ENCODE measurements around the gene ZNF423. TPM values are rescaled to one million over a fixed set of nuclear protein-coding genes. Genes with fewer than 3 reads are reported as not detected.
A peak's percentile ranks its signal among the peaks of the same experiment; 100 is the strongest.

ZNF423 gene
- 16.7 TPM for total RNA-seq

DNA sequence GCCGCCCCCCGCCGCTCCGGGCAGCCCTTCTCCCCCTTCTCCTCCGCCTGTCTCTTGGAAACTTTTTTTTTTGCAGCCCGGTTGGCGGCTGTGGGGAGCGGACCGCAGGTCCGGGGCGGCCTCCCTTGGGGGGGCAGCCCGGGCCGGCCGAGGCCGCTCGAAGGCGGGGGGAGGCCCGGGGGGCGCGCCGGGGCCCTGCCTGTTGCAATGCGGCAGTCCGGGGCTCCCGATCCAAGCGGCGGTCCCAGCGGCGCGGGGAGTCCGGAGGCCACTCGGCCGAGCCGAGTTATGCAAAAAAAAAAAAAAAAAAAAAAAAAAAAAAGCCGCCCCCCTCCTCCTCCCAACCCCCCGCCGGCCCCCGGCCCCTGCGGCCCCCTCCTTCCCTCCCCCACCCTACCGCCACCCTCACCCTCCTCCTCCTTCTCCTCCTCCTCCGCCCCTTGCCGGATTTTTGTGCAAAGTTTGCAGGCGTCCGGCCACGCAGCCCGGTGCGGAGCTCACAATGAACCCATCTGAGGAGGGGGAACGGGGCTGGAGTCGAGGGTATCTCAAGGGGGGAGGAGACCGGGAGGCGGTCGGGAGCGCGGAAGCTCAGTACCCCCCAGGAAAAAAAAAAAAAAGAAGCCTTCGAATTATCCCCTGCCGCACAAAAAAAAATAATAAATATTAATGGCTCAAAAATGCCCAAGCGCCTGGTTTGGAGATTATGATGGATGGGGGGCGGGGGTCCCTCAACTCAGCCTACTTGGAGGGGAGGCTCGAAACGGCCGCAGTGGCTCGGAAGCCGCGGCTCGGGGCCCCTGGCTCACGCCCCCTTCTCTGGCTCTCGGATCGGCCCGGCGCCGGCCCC, at the start of gene ZNF423:
Gene ZNF423 (minus strand): TSS at position 291 of the 850 bp plus-strand sequence. CDS start 338 bp downstream, outside the sequence.
- H3K9me3 ChIP-seq (ENCODE audit: control insufficient read depth in 3 of 3, low read length in 3 of 3), result no peaks in the 10 kb centered on the region
- peak within 1 kb of the TSS; percentile 87 for H3K27ac ChIP-seq (ENCODE audit: low read depth, low read length)
- peaks cover 32 to 38% (median 35%) of the 10 kb centered on the region in 3 donors for H3K4me1 ChIP-seq (ENCODE audit: control insufficient read depth in 3 of 3, insufficient read depth in 3 of 3, low read length in 3 of 3)
- H3K27me3 ChIP-seq (ENCODE audit: control insufficient read depth in 3 of 3, insufficient read depth in 3 of 3, low read length in 3 of 3), result no peaks in the 10 kb centered on the region
- no peaks in the 10 kb centered on the region for H3K36me3 ChIP-seq (ENCODE audit: control insufficient read depth in 3 of 3, insufficient read depth in 3 of 3, low read length in 3 of 3)
- peak within 1 kb of the TSS; percentile 33 to 86 (median 65) for H3K9ac ChIP-seq (ENCODE audit: low read depth in 1 of 3, low read length in 3 of 3)
- peak within 1 kb of the TSS; percentile 67 to 81 (median 70) for H3K4me3 ChIP-seq (ENCODE audit: low read length in 3 of 3)

DNA sequence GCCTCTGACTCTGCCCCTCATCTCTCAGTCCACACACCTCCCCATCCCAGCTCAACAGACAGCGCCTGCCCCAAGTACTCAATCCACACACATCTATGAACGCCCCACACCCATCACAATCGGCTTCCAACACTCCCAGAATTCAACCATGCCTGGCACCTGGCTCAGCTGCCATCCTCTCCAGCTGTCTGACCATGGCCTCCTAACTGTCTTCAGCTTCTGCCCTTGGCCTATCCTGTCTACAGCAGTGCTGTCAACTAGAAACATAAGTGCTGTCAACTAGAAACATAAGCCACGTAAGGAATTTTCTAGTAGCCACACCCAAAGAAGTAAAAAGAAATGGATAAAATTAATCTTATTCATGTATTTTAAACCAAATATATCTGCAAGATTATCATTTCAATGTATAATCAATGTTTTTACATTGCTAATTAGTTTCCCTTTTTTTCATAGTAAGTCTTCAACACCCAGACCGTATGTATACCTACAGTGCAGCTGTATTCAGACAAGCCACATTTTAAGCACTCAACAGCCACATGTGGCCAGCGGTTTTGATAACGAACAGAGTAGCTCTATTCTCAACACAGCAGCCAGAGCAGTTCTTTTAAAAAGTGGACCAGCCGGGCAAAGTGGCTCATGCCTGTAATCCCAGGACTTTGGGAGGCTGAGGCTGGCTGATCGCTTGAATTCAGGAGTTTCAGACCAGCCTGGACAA, 48.6 kb upstream of the ZNF423 start:
- H3K4me3 ChIP-seq (ENCODE audit: low read length in 3 of 3), result no peak overlapping the region

DNA sequence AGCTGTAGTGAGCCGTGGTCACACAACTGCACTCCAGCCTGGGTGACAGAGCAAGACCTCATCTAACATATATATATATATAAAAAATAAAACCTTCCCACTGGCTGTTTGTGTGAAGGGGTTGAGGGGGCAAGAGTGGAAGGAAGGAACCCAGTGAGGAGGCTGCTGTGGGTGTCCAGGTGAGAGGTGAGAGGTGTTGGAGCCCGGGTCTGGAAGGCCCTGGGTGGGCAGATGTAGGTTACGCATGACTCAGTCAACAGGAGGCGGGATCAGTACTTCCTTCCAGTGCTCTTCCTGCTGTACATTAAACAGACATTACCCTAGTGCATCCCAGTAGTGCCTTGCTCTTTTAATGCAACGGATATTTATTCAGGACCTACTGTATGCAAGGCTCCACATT, 47.0 kb upstream of the ZNF423 start:
- H3K36me3 ChIP-seq (ENCODE audit: control insufficient read depth in 3 of 3, insufficient read depth in 3 of 3, low read length in 3 of 3), result no peaks in the 10 kb centered on the region
- H3K9ac ChIP-seq (ENCODE audit: low read depth in 1 of 3, low read length in 3 of 3), result no peak overlapping the region
- no peak overlapping the region for H3K27ac ChIP-seq (ENCODE audit: low read depth, low read length)
- H3K4me3 ChIP-seq (ENCODE audit: low read length in 3 of 3), result no peak overlapping the region
- H3K4me1 ChIP-seq (ENCODE audit: control insufficient read depth in 3 of 3, insufficient read depth in 3 of 3, low read length in 3 of 3), result no peaks in the 10 kb centered on the region
- peaks cover 0 to 1% (median 0%) of the 10 kb centered on the region in 3 donors for H3K27me3 ChIP-seq (ENCODE audit: control insufficient read depth in 3 of 3, insufficient read depth in 3 of 3, low read length in 3 of 3)
- no peaks in the 10 kb centered on the region for H3K9me3 ChIP-seq (ENCODE audit: control insufficient read depth in 3 of 3, low read length in 3 of 3)

More for the DNA sequence above, 48.6 kb upstream of the ZNF423 start:
- Histone ChIP-seq H3K4me1 (ENCODE audit: control insufficient read depth in 3 of 3, insufficient read depth in 3 of 3, low read length in 3 of 3) (no peaks in the 10 kb centered on the region), H3K9me3 (ENCODE audit: control insufficient read depth in 3 of 3, low read length in 3 of 3) (no peaks in the 10 kb centered on the region), H3K9ac (ENCODE audit: low read depth in 1 of 3, low read length in 3 of 3) (no peak overlapping the region), H3K36me3 (ENCODE audit: control insufficient read depth in 3 of 3, insufficient read depth in 3 of 3, low read length in 3 of 3) (no peaks in the 10 kb centered on the region), H3K27ac (ENCODE audit: low read depth, low read length) (no peak overlapping the region), H3K27me3 (ENCODE audit: control insufficient read depth in 3 of 3, insufficient read depth in 3 of 3, low read length in 3 of 3) (peaks cover 0 to 2% (median 0%) of the 10 kb centered on the region in 3 donors)

DNA sequence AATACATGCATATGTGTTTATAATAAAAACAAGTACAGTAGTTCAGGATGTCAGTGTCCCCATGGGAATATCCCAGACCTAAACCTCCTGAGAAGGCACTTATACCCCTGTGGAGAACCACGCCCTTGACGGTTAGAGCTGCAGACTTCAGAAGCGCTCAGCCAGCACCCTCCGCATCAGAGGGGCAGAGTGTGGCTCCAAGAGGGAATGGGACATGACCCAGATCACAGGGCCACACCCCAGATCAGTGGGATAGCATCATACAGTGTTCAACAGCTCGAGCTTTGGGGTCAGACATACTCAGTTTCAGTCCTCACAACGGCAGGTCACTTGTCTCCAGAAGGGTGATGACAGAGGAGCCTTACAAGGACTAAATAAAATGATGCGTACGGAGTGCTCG, 45.8 kb upstream of the ZNF423 start:
- Histone ChIP-seq H3K27ac (ENCODE audit: low read depth, low read length) (no peak overlapping the region), H3K9me3 (ENCODE audit: control insufficient read depth in 3 of 3, low read length in 3 of 3) (no peaks in the 10 kb centered on the region)

DNA sequence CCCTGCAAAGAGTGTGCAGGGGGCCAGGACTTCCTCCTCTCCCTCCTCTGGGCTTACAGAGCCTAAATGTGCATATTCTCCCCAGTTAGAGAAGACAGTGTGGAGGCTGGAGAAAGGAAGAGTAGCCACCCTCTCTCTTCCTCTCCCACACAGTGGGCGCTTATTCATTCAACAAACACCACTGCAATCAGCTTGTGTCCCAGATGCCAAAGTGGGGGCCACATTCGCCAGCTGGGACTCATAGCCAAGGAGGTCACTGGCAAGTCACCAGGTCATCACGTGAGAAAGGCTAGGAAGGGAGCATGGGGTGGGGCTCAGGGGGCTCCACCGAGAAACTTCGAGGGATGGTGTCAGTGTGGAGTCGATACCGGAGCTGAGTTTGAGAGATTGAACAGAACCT, 45.0 kb upstream of the ZNF423 start:
- Histone ChIP-seq H3K36me3 (ENCODE audit: control insufficient read depth in 3 of 3, insufficient read depth in 3 of 3, low read length in 3 of 3) (no peaks in the 10 kb centered on the region), H3K27ac (ENCODE audit: low read depth, low read length) (no peak overlapping the region), H3K9ac (ENCODE audit: low read depth in 1 of 3, low read length in 3 of 3) (no peak overlapping the region), H3K4me1 (ENCODE audit: control insufficient read depth in 3 of 3, insufficient read depth in 3 of 3, low read length in 3 of 3) (no peaks in the 10 kb centered on the region), H3K27me3 (ENCODE audit: control insufficient read depth in 3 of 3, insufficient read depth in 3 of 3, low read length in 3 of 3) (peaks cover 0 to 6% (median 4%) of the 10 kb centered on the region in 3 donors), H3K9me3 (ENCODE audit: control insufficient read depth in 3 of 3, low read length in 3 of 3) (no peaks in the 10 kb centered on the region), H3K4me3 (ENCODE audit: low read length in 3 of 3) (no peak overlapping the region)

More for the DNA sequence above, 45.8 kb upstream of the ZNF423 start:
- Histone ChIP-seq H3K27me3 (ENCODE audit: control insufficient read depth in 3 of 3, insufficient read depth in 3 of 3, low read length in 3 of 3) (peaks cover 0 to 2% (median 0%) of the 10 kb centered on the region in 3 donors), H3K4me3 (ENCODE audit: low read length in 3 of 3) (no peak overlapping the region), H3K9ac (ENCODE audit: low read depth in 1 of 3, low read length in 3 of 3) (no peak overlapping the region), H3K4me1 (ENCODE audit: control insufficient read depth in 3 of 3, insufficient read depth in 3 of 3, low read length in 3 of 3) (no peaks in the 10 kb centered on the region), H3K36me3 (ENCODE audit: control insufficient read depth in 3 of 3, insufficient read depth in 3 of 3, low read length in 3 of 3) (no peaks in the 10 kb centered on the region)

DNA sequence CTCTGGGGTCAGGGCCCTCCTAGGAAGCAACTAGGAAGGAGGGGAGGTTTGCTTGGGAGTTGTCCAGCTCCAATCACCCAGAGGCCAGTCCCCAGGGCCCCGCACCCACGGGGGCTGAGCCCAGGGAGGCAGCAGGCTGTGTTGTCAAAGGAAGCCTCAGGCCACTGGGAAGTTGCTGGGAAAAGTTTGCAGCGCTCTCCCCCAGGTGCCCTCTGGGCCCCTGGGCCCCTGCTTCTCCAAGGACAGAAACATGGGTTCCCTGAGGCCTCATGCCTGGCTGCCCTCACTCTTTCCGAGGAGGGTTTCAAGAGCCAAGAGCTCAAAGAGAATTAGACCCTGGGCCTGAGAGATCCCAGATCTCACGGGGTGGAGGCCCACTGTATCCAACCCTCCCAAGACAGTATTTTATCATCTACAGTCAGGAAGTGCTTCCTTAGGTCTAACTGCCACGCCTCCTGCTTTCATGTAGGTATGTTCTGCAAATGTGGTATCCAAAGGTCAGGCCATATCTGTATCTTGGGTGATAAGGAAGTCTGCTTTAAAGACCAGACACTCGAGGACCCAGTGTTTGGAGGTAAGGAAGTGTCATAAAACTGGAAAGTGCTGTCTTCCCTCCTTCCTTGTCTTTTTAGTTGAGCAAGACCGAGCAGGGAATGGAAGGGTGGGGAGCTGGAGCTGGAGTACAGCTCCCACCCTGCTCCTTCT, 44.2 kb upstream of the ZNF423 start:
- no peaks in the 10 kb centered on the region for H3K36me3 ChIP-seq (ENCODE audit: control insufficient read depth in 3 of 3, insufficient read depth in 3 of 3, low read length in 3 of 3)
- no peaks in the 10 kb centered on the region for H3K9me3 ChIP-seq (ENCODE audit: control insufficient read depth in 3 of 3, low read length in 3 of 3)
- H3K4me1 ChIP-seq (ENCODE audit: control insufficient read depth in 3 of 3, insufficient read depth in 3 of 3, low read length in 3 of 3), result no peaks in the 10 kb centered on the region
- peaks cover 0 to 6% (median 4%) of the 10 kb centered on the region in 3 donors for H3K27me3 ChIP-seq (ENCODE audit: control insufficient read depth in 3 of 3, insufficient read depth in 3 of 3, low read length in 3 of 3)
- no peak overlapping the region for H3K9ac ChIP-seq (ENCODE audit: low read depth in 1 of 3, low read length in 3 of 3)
- no peak overlapping the region for H3K4me3 ChIP-seq (ENCODE audit: low read length in 3 of 3)
- H3K27ac ChIP-seq (ENCODE audit: low read depth, low read length), result no peak overlapping the region

DNA sequence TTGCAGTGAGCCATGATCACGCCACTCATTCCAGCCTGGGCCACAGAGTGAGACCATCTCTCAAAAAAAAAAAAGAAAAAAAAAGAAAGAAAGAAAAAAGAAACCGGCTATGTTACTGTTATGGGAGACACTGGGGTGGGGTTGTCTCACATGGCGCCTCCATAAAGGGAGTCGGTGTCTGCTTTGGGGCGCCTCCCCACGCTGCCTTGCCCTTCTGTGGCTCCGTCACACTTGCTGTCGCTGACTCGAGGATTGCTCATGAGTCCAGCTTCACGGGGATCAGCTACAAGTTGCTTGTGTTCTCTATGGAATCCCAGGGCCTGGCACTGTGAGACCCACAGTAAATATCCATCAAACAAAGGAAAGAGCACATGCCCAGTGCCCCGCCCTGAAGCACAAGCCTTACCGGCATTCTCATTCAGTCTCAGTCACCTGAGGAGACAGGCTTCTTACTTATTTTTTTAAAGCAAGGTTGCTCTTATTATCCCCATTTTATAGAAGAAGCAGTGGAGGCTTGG, 40.6 kb upstream of the ZNF423 start:
- Histone ChIP-seq H3K4me3 (ENCODE audit: low read length in 3 of 3) (no peak overlapping the region), H3K4me1 (ENCODE audit: control insufficient read depth in 3 of 3, insufficient read depth in 3 of 3, low read length in 3 of 3) (no peaks in the 10 kb centered on the region), H3K27ac (ENCODE audit: low read depth, low read length) (no peak overlapping the region), H3K9me3 (ENCODE audit: control insufficient read depth in 3 of 3, low read length in 3 of 3) (no peaks in the 10 kb centered on the region), H3K36me3 (ENCODE audit: control insufficient read depth in 3 of 3, insufficient read depth in 3 of 3, low read length in 3 of 3) (no peaks in the 10 kb centered on the region), H3K9ac (ENCODE audit: low read depth in 1 of 3, low read length in 3 of 3) (no peak overlapping the region), H3K27me3 (ENCODE audit: control insufficient read depth in 3 of 3, insufficient read depth in 3 of 3, low read length in 3 of 3) (peaks cover 3 to 10% (median 8%) of the 10 kb centered on the region in 3 donors)

DNA sequence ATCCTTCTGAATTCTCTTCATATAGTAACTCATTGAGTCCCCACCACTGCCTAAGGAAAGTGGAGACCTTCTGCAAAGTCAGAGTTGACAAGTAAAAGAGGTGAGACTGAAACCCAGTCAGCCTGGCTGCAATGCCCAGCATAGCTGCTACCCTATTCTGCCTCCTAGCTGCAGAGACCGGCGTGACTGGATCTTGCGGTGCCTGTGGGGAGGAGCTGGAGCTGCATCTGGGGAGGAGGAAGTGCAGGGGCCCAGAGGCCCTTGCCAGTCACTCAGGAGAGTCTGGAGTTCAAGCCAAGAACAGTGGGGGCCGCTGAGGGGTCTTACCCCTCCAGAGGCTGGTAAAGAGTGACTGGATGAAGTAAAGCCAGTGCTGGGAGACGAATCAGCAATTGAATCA, 35.0 kb upstream of the ZNF423 start:
- H3K4me3 ChIP-seq (ENCODE audit: low read length in 3 of 3), result no peak overlapping the region
- H3K36me3 ChIP-seq (ENCODE audit: control insufficient read depth in 3 of 3, insufficient read depth in 3 of 3, low read length in 3 of 3), result no peaks in the 10 kb centered on the region
- no peak overlapping the region for H3K9ac ChIP-seq (ENCODE audit: low read depth in 1 of 3, low read length in 3 of 3)
- no peaks in the 10 kb centered on the region for H3K4me1 ChIP-seq (ENCODE audit: control insufficient read depth in 3 of 3, insufficient read depth in 3 of 3, low read length in 3 of 3)
- H3K27ac ChIP-seq (ENCODE audit: low read depth, low read length), result no peak overlapping the region
- no peaks in the 10 kb centered on the region for H3K9me3 ChIP-seq (ENCODE audit: control insufficient read depth in 3 of 3, low read length in 3 of 3)
- H3K27me3 ChIP-seq (ENCODE audit: control insufficient read depth in 3 of 3, insufficient read depth in 3 of 3, low read length in 3 of 3), result peaks cover 3 to 6% (median 6%) of the 10 kb centered on the region in 3 donors

DNA sequence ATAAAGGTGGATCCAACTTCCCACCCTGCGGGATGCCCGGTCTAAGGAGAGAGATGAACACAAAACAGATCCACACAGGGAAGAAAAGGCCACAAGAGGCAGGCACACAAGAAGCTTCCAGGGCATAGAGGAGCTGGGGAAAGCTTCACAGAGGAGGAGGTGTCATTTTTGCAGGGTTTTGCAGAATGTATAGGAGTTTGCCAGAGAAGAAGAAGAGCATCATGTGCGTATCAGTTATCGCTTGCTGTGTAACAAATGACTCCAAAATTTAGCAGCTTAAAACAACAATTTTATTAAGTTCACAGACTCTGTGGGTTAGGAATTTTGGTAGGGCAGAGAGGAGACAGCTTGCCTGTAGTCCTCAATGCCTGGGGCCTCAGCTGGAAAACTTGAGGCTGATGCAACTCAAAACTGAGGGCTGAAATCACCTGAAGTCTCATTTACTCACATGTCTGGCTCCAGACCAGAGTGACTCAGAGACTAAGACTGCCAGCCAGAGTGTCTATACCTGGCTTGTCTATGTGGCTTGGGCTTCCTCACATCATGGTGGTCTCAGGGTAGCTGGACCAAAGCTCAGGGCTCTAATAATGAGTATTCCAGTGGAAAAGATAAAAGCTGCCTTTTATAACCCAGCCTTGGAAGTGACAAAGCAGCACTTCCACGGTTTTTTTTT, 33.9 kb upstream of the ZNF423 start:
- Histone ChIP-seq H3K4me1 (ENCODE audit: control insufficient read depth in 3 of 3, insufficient read depth in 3 of 3, low read length in 3 of 3) (no peaks in the 10 kb centered on the region), H3K9me3 (ENCODE audit: control insufficient read depth in 3 of 3, low read length in 3 of 3) (no peaks in the 10 kb centered on the region), H3K27ac (ENCODE audit: low read depth, low read length) (no peak overlapping the region), H3K36me3 (ENCODE audit: control insufficient read depth in 3 of 3, insufficient read depth in 3 of 3, low read length in 3 of 3) (no peaks in the 10 kb centered on the region), H3K9ac (ENCODE audit: low read depth in 1 of 3, low read length in 3 of 3) (no peak overlapping the region), H3K4me3 (ENCODE audit: low read length in 3 of 3) (no peak overlapping the region), H3K27me3 (ENCODE audit: control insufficient read depth in 3 of 3, insufficient read depth in 3 of 3, low read length in 3 of 3) (peaks cover 3 to 6% (median 6%) of the 10 kb centered on the region in 3 donors)
